MM.1S (cell line): ENCODE data around the gene AP4S1.

ENCODE experiments used
- DNase-seq: peaks from one replicate; pipeline ENCODE4 v3.0.0-alpha.2; 2015
- H2AFZ ChIP-seq: fragments of 300-600 bp; sonication (generic); 2 replicates; pipeline ENCODE4 v1.6.0; 2016; ENCODE audit warnings: antibody characterized with exemption, low read length
- H3F3A ChIP-seq: fragments of 300-600 bp; sonication (generic); 2 replicates; pipeline ENCODE4 v1.6.1; 2016; ENCODE audit warnings: mild to moderate bottlenecking, antibody characterized with exemption, low read length, moderate library complexity, mixed read lengths; ENCODE audit not compliant: insufficient read depth
- H3K27ac ChIP-seq: fragments of 300-600 bp; sonication (generic); 2 replicates; pipeline ENCODE4 v1.5.1; 2016; ENCODE audit warnings: mild to moderate bottlenecking, low read length
- H3K27me3 ChIP-seq: fragments of 300-600 bp; sonication (generic); replicated peaks from 2 replicates; pipeline ENCODE4 v1.6.0; 2016; ENCODE audit warnings: low read length; ENCODE audit not compliant: insufficient read depth
- H3K36me3 ChIP-seq: fragments of 300-600 bp; sonication (generic); replicated peaks from 2 replicates; pipeline ENCODE4 v1.6.1; 2016; ENCODE audit warnings: mild to moderate bottlenecking, low read length, mixed read lengths; ENCODE audit not compliant: insufficient read depth
- H3K4me1 ChIP-seq: fragments of 300-600 bp; sonication (generic); 2 replicates; pipeline ENCODE4 v1.6.1; 2016; ENCODE audit warnings: low read length, mixed read lengths
- H3K4me2 ChIP-seq: fragments of 300-600 bp; sonication (generic); 2 replicates; pipeline ENCODE4 v1.6.0; 2016; ENCODE audit warnings: low read depth, low read length
- H3K4me3 ChIP-seq: fragments of 300-600 bp; sonication (generic); 2 replicates; pipeline ENCODE4 v1.5.1; 2016; ENCODE audit warnings: low read length, mixed read lengths
- H3K79me2 ChIP-seq: fragments of 300-600 bp; sonication (generic); 2 replicates; pipeline ENCODE4 v1.6.1; 2016; ENCODE audit warnings: mixed run types, low read length, mixed read lengths
- H3K9ac ChIP-seq: fragments of 300-600 bp; sonication (generic); 2 replicates; pipeline ENCODE4 v1.6.1; 2016; ENCODE audit warnings: low read length, mixed read lengths
- H3K9me2 ChIP-seq: fragments of 300-600 bp; sonication (generic); replicated peaks from 2 replicates; pipeline ENCODE4 v1.6.1; 2016; ENCODE audit warnings: mild to moderate bottlenecking, low read length, mixed read lengths; ENCODE audit not compliant: insufficient read depth
- H3K9me3 ChIP-seq: fragments of 300-600 bp; sonication (generic); replicated peaks from 2 replicates; pipeline ENCODE4 v1.6.1; 2016; ENCODE audit warnings: mild to moderate bottlenecking, low read length, mixed read lengths; ENCODE audit not compliant: insufficient read depth
- H4K20me1 ChIP-seq: fragments of 300-600 bp; sonication (generic); 2 replicates; pipeline ENCODE4 v1.6.1; 2016; ENCODE audit warnings: mild to moderate bottlenecking, low read length, moderate library complexity, mixed read lengths; ENCODE audit not compliant: insufficient read depth
- CTCF ChIP-seq: fragments of 300-600 bp; sonication (generic); IDR thresholded peaks from 2 replicates; pipeline ENCODE4 v1.5.1; 2016; ENCODE audit warnings: antibody characterized with exemption, low read length, mixed read lengths
- EZH2 ChIP-seq: fragments of 300-600 bp; sonication (generic); optimal IDR thresholded peaks from 2 replicates; pipeline ENCODE3; 2017; ENCODE audit warnings: low read depth, mild to moderate bottlenecking, antibody characterized with exemption, low read length, mixed read lengths
- EZH2phosphoT487 ChIP-seq: fragments of 300-600 bp; sonication (generic); IDR thresholded peaks from 2 replicates; pipeline ENCODE4 v1.6.1; 2018; ENCODE audit warnings: antibody characterized with exemption, low read length

Gene AP4S1

GRCh38 chr14:30993071-30993470 is 32.4 kb upstream of the AP4S1 start:
- DNase-seq, result no peak
- Histone ChIP-seq H3K79me2 (peaks cover 54% of the 10 kb centered on the region), H3K9me3 (no peaks in the 10 kb centered on the region), H3K9ac (no peak overlapping the region), H3K4me1 (no peaks in the 10 kb centered on the region), H3K9me2 (no peaks in the 10 kb centered on the region), H3K27me3 (no peaks in the 10 kb centered on the region), H3K4me3 (no peak overlapping the region), H4K20me1 (no peaks in the 10 kb centered on the region), H2AFZ (no peak overlapping the region), H3K4me2 (no peak overlapping the region), H3K27ac (no peak overlapping the region), H3F3A (no peaks in the 10 kb centered on the region), H3K36me3 (no peaks in the 10 kb centered on the region)
- no peak for TF ChIP-seq CTCF
- TF ChIP-seq EZH2phosphoT487, result no peak
- TF ChIP-seq EZH2, result no peak

- H3K79me2 ChIP-seq, result peaks cover 59% of the 10 kb centered on the region
- no peak for DNase-seq
- H3K27me3 ChIP-seq, result no peaks in the 10 kb centered on the region
- H3K4me2 ChIP-seq, result no peak overlapping the region
- H3K36me3 ChIP-seq, result no peaks in the 10 kb centered on the region
- no peak for TF ChIP-seq CTCF
- no peak for TF ChIP-seq EZH2
- no peak for TF ChIP-seq EZH2phosphoT487
- no peak overlapping the region for H2AFZ ChIP-seq
- H3F3A ChIP-seq, result no peaks in the 10 kb centered on the region
- H4K20me1 ChIP-seq, result no peaks in the 10 kb centered on the region
- no peak overlapping the region for H3K27ac ChIP-seq
- no peaks in the 10 kb centered on the region for H3K9me3 ChIP-seq
- no peaks in the 10 kb centered on the region for H3K4me1 ChIP-seq
- no peak overlapping the region for H3K9ac ChIP-seq
- no peak overlapping the region for H3K4me3 ChIP-seq
- no peaks in the 10 kb centered on the region for H3K9me2 ChIP-seq
These were observed 30.5 kb upstream of the AP4S1 start for GRCh38 chr14:30994681-30995620.

GRCh38 chr14:30995689-30996088 is 29.8 kb upstream of the AP4S1 start:
- Histone ChIP-seq H3K27me3 (no peaks in the 10 kb centered on the region), H3K9me3 (no peaks in the 10 kb centered on the region), H3K79me2 (peaks cover 59% of the 10 kb centered on the region), H3K4me3 (no peak overlapping the region), H2AFZ (no peak overlapping the region), H3K9me2 (no peaks in the 10 kb centered on the region), H4K20me1 (no peaks in the 10 kb centered on the region), H3K4me1 (no peaks in the 10 kb centered on the region), H3K4me2 (no peak overlapping the region), H3K27ac (no peak overlapping the region), H3F3A (no peaks in the 10 kb centered on the region), H3K36me3 (no peaks in the 10 kb centered on the region), H3K9ac (no peak overlapping the region)
- TF ChIP-seq EZH2phosphoT487, result no peak
- no peak for TF ChIP-seq EZH2
- no peak for TF ChIP-seq CTCF
- no peak for DNase-seq
